ES-I3 (cell line): ENCODE data around the gene B3GNT2.

ENCODE experiments used
- H3K36me3 ChIP-seq: 2 replicates; pipeline ENCODE4 v1.6.1; 2013; ENCODE audit warnings: mild to moderate bottlenecking, low read length, control low read depth, moderate library complexity; ENCODE audit not compliant: insufficient read depth
- H3K4me1 ChIP-seq: 2 replicates; pipeline ENCODE4 v1.6.1; 2013; ENCODE audit warnings: mild to moderate bottlenecking, control low read depth, low read length; ENCODE audit not compliant: insufficient read depth
- H3K9ac ChIP-seq: 2 replicates; pipeline ENCODE4 v1.6.1; 2013; ENCODE audit warnings: low read depth, mild to moderate bottlenecking, low read length, moderate library complexity
- H3K9me3 ChIP-seq: 2 replicates; pipeline ENCODE4 v1.6.1; 2013; ENCODE audit warnings: mild to moderate bottlenecking, low read length, moderate library complexity; ENCODE audit not compliant: control insufficient read depth, insufficient read depth

The B3GNT2 gene

GRCh38 chr2:62176801-62177200, 19.1 kb upstream of the B3GNT2 start:
- Histone ChIP-seq H3K9ac (no peak overlapping the region), H3K4me1 (0 out of 2 replicates have a peak, but pooled peaks cover 4% of the 10 kb centered on the region)

GRCh38 chr2:62177392-62178049, 18.4 kb upstream of the B3GNT2 start:
- Histone ChIP-seq H3K9me3 (no peaks in the 10 kb centered on the region), H3K4me1 (peaks cover 4% of the 10 kb centered on the region; the same call in 1 of the 2 replicates), H3K36me3 (no peaks in the 10 kb centered on the region), H3K9ac (no peak overlapping the region)

More at GRCh38 chr2:62176801-62177200, 19.1 kb upstream of the B3GNT2 start:
- H3K36me3 ChIP-seq: no peaks in the 10 kb centered on the region
- no peaks in the 10 kb centered on the region for H3K9me3 ChIP-seq

GRCh38 chr2:62178741-62179271, 17.1 kb upstream of the B3GNT2 start:
- H3K36me3 ChIP-seq: no peaks in the 10 kb centered on the region
- H3K9me3 ChIP-seq: no peaks in the 10 kb centered on the region
- H3K4me1 ChIP-seq: peaks cover 4% of the 10 kb centered on the region; the same call in 1 of the 2 replicates
- H3K9ac ChIP-seq: no peak overlapping the region

- no peak overlapping the region for H3K9ac ChIP-seq
- H3K9me3 ChIP-seq: no peaks in the 10 kb centered on the region
- no peaks in the 10 kb centered on the region for H3K36me3 ChIP-seq
- peaks cover 4% of the 10 kb centered on the region; the same call in 1 of the 2 replicates for H3K4me1 ChIP-seq
Observed at GRCh38 chr2:62180975-62181374, 14.9 kb upstream of the B3GNT2 start.

GRCh38 chr2:62181843-62182242, 14.1 kb upstream of the B3GNT2 start:
- Histone ChIP-seq H3K36me3 (no peaks in the 10 kb centered on the region), H3K9me3 (no peaks in the 10 kb centered on the region), H3K9ac (no peak overlapping the region), H3K4me1 (peaks cover 4% of the 10 kb centered on the region; the same call in 1 of the 2 replicates)

- Histone ChIP-seq H3K9me3 (no peaks in the 10 kb centered on the region), H3K36me3 (no peaks in the 10 kb centered on the region), H3K9ac (no peak overlapping the region), H3K4me1 (peaks cover 4% of the 10 kb centered on the region; the same call in 1 of the 2 replicates)
Observed at GRCh38 chr2:62184512-62185230, 11.2 kb upstream of the B3GNT2 start.

- Histone ChIP-seq H3K36me3 (no peaks in the 10 kb centered on the region), H3K4me1 (peaks cover 4% of the 10 kb centered on the region; the same call in 1 of the 2 replicates), H3K9ac (no peak overlapping the region), H3K9me3 (no peaks in the 10 kb centered on the region)
Observed at GRCh38 chr2:62185475-62186155, 10.3 kb upstream of the B3GNT2 start.

- Histone ChIP-seq H3K9ac (no peak overlapping the region), H3K4me1 (peaks cover 4% of the 10 kb centered on the region; the same call in 1 of the 2 replicates), H3K9me3 (no peaks in the 10 kb centered on the region), H3K36me3 (no peaks in the 10 kb centered on the region)
Observed at GRCh38 chr2:62186156-62186905, 9.6 kb upstream of the B3GNT2 start.

- Histone ChIP-seq H3K9ac (no peak overlapping the region), H3K36me3 (no peaks in the 10 kb centered on the region), H3K9me3 (no peaks in the 10 kb centered on the region), H3K4me1 (no peaks in the 10 kb centered on the region; the same call in 1 of the 2 replicates)
Observed at GRCh38 chr2:62187246-62187645, 8.7 kb upstream of the B3GNT2 start.

- Histone ChIP-seq H3K4me1 (no peaks in the 10 kb centered on the region), H3K9ac (no peak overlapping the region), H3K36me3 (no peaks in the 10 kb centered on the region), H3K9me3 (no peaks in the 10 kb centered on the region)
Observed at GRCh38 chr2:62188416-62188815, 7.5 kb upstream of the B3GNT2 start.

GRCh38 chr2:62189196-62189595, 6.7 kb upstream of the B3GNT2 start:
- Histone ChIP-seq H3K4me1 (no peaks in the 10 kb centered on the region), H3K9me3 (no peaks in the 10 kb centered on the region), H3K9ac (no peak overlapping the region), H3K36me3 (no peaks in the 10 kb centered on the region)

- no peaks in the 10 kb centered on the region for H3K4me1 ChIP-seq
- no peak overlapping the region for H3K9ac ChIP-seq
- H3K36me3 ChIP-seq: no peaks in the 10 kb centered on the region
- H3K9me3 ChIP-seq: no peaks in the 10 kb centered on the region
Observed at GRCh38 chr2:62192811-62193210, 3.1 kb upstream of the B3GNT2 start.

- Histone ChIP-seq H3K36me3 (no peaks in the 10 kb centered on the region), H3K4me1 (peaks cover 13% of the 10 kb centered on the region), H3K9ac (peak overlapping the region; percentile 94), H3K9me3 (no peaks in the 10 kb centered on the region)
Observed at GRCh38 chr2:62194558-62195420, 1.1 kb upstream of the B3GNT2 start.
